ENCODE measurements around the gene TFDP1.

Gene TFDP1

DNA sequence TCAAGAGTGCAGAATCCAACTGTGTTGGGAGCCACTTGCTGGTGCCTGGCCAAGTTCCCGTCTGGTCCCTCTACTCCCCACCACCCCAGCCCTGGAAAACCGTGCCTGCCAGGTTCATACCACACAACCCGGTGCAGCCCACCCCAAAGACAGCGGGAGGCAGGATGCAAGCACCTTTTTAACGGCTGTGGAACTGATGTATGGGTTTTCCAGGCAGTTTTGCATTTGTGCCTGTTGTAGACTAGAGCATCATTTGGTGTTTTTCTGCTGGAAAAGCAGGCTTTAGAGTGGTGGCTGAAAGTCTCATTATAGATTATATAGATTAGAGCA lies 13.5 kb downstream of the TFDP1 start:
- Histone ChIP-seq H3K27ac (ENCODE audit: low read depth, low read length, poor library complexity, severe bottlenecking) (no peak overlapping the region), H3K9ac (ENCODE audit: low read length) (no peak overlapping the region), H3K4me3 (ENCODE audit: low read depth, low read length, poor library complexity, severe bottlenecking) (no peak overlapping the region), H3K79me2 (ENCODE audit: insufficient read depth, low read length) (peaks cover 82% of the 10 kb centered on the region), H4K20me1 (ENCODE audit: insufficient read depth, low read length) (no peaks in the 10 kb centered on the region), H3K36me3 (ENCODE audit: insufficient read depth, low read length) (peaks cover 90% of the 10 kb centered on the region), H3K4me1 (ENCODE audit: insufficient read depth, low read length, severe bottlenecking) (no peaks in the 10 kb centered on the region), H3F3A (ENCODE audit: insufficient read depth, low read length) (no peaks in the 10 kb centered on the region), H3K4me2 (ENCODE audit: low read length) (no peak overlapping the region), H3K9me3 (ENCODE audit: low read length) (peaks cover 56% of the 10 kb centered on the region), H2AFZ (ENCODE audit: low read length) (no peak overlapping the region), H3K27me3 (ENCODE audit: insufficient read depth, low read length) (no peaks in the 10 kb centered on the region), H3K9me2 (ENCODE audit: low read depth, low read length) (no peaks in the 10 kb centered on the region)
- TF ChIP-seq EZH2 (IDR thresholded peaks at IDR 0.05; ENCODE audit: borderline replicate concordance, low read length) = no peak
- TF ChIP-seq, protein P1, sequence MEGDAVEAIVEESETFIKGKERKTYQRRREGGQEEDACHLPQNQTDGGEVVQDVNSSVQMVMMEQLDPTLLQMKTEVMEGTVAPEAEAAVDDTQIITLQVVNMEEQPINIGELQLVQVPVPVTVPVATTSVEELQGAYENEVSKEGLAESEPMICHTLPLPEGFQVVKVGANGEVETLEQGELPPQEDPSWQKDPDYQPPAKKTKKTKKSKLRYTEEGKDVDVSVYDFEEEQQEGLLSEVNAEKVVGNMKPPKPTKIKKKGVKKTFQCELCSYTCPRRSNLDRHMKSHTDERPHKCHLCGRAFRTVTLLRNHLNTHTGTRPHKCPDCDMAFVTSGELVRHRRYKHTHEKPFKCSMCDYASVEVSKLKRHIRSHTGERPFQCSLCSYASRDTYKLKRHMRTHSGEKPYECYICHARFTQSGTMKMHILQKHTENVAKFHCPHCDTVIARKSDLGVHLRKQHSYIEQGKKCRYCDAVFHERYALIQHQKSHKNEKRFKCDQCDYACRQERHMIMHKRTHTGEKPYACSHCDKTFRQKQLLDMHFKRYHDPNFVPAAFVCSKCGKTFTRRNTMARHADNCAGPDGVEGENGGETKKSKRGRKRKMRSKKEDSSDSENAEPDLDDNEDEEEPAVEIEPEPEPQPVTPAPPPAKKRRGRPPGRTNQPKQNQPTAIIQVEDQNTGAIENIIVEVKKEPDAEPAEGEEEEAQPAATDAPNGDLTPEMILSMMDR (IDR thresholded peaks at IDR 0.05; ENCODE audit: low read length) = no peak

DNA sequence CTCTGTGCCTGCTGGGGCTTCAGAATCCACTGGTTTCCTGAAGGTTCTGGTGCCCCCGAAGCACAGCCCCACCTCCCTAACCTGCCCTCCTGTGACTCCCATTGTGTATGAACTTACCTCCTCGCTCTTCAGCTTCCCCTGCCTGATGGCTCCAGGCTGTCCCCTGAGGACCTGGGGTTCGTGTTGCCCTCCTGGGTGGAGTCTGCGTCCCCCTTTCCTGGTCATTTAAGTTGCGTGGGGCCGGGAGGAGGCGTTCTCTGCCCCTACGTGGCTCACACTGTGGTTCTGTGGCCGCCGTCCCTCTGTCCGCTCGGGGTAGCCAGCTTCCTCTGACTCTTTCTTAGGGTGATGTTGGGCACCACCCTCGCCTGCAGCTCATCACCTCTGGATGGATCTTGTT lies 13.9 kb downstream of the TFDP1 start:
- peaks cover 56% of the 10 kb centered on the region for H3K9me3 ChIP-seq (ENCODE audit: low read length)
- H3K9me2 ChIP-seq (ENCODE audit: low read depth, low read length) = no peaks in the 10 kb centered on the region
- no peaks in the 10 kb centered on the region for H3K4me1 ChIP-seq (ENCODE audit: insufficient read depth, low read length, severe bottlenecking)
- no peaks in the 10 kb centered on the region for H3K27me3 ChIP-seq (ENCODE audit: insufficient read depth, low read length)
- no peaks in the 10 kb centered on the region for H4K20me1 ChIP-seq (ENCODE audit: insufficient read depth, low read length)
- no peaks in the 10 kb centered on the region for H3F3A ChIP-seq (ENCODE audit: insufficient read depth, low read length)
- no peak overlapping the region for H3K4me2 ChIP-seq (ENCODE audit: low read length)
- H3K4me3 ChIP-seq (ENCODE audit: low read depth, low read length, poor library complexity, severe bottlenecking) = no peak overlapping the region
- peaks cover 86% of the 10 kb centered on the region for H3K79me2 ChIP-seq (ENCODE audit: insufficient read depth, low read length)
- H2AFZ ChIP-seq (ENCODE audit: low read length) = no peak overlapping the region
- peaks cover 90% of the 10 kb centered on the region for H3K36me3 ChIP-seq (ENCODE audit: insufficient read depth, low read length)
- no peak overlapping the region for H3K27ac ChIP-seq (ENCODE audit: low read depth, low read length, poor library complexity, severe bottlenecking)
- TF ChIP-seq EZH2 (IDR thresholded peaks at IDR 0.05; ENCODE audit: borderline replicate concordance, low read length) = no peak
- TF ChIP-seq, protein P1 (IDR thresholded peaks at IDR 0.05; ENCODE audit: low read length) = no peak
- H3K9ac ChIP-seq (ENCODE audit: low read length) = no peak overlapping the region

DNA sequence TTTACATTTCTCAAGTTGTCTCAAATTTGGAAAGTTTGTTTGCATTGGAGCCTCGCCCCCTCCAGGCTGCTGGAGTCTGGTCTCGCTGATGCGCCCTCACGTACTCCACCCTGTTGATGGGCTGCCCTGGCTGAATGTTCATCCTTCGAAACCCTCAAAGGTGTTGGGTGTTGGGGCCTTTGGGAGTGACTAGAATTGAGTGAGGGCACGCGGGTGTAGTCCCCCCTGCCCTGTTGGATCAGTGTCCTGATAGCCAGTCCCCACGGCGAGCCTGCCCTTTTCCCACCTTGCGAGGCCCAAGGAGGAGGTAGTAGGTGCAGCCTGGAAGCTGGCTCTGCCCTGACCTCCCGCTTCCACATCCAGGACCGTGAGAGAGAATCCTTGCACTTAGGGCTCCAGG lies 14.8 kb downstream of the TFDP1 start:
- no peak overlapping the region for H3K9ac ChIP-seq (ENCODE audit: low read length)
- H3K9me2 ChIP-seq (ENCODE audit: low read depth, low read length) = no peaks in the 10 kb centered on the region
- H3K4me2 ChIP-seq (ENCODE audit: low read length) = no peak overlapping the region
- peaks cover 55% of the 10 kb centered on the region for H3K9me3 ChIP-seq (ENCODE audit: low read length)
- H2AFZ ChIP-seq (ENCODE audit: low read length) = no peak overlapping the region
- H4K20me1 ChIP-seq (ENCODE audit: insufficient read depth, low read length) = no peaks in the 10 kb centered on the region
- H3K4me3 ChIP-seq (ENCODE audit: low read depth, low read length, poor library complexity, severe bottlenecking) = no peak overlapping the region
- peaks cover 92% of the 10 kb centered on the region for H3K79me2 ChIP-seq (ENCODE audit: insufficient read depth, low read length)
- H3K27ac ChIP-seq (ENCODE audit: low read depth, low read length, poor library complexity, severe bottlenecking) = no peak overlapping the region
- H3K27me3 ChIP-seq (ENCODE audit: insufficient read depth, low read length) = no peaks in the 10 kb centered on the region
- H3K36me3 ChIP-seq (ENCODE audit: insufficient read depth, low read length) = peaks cover 88% of the 10 kb centered on the region
- H3K4me1 ChIP-seq (ENCODE audit: insufficient read depth, low read length, severe bottlenecking) = no peaks in the 10 kb centered on the region
- H3F3A ChIP-seq (ENCODE audit: insufficient read depth, low read length) = no peaks in the 10 kb centered on the region
- TF ChIP-seq, protein P1 (IDR thresholded peaks at IDR 0.05; ENCODE audit: low read length) = no peak
- TF ChIP-seq EZH2 (IDR thresholded peaks at IDR 0.05; ENCODE audit: borderline replicate concordance, low read length) = no peak
